Stimulated activated CD4-positive, alpha-beta T cell treated with anti-CD3 and anti-CD28 coated beads, Interleukin-4, amount 100 ng/mL, for 1 hour (primary cell): Measurements from ENCODE around the gene LAMC2.

Source experiments
- DNase-seq: peaks from one replicate; pipeline ENCODE4 v3.0.0-alpha.2; 2020

Gene LAMC2

DNA sequence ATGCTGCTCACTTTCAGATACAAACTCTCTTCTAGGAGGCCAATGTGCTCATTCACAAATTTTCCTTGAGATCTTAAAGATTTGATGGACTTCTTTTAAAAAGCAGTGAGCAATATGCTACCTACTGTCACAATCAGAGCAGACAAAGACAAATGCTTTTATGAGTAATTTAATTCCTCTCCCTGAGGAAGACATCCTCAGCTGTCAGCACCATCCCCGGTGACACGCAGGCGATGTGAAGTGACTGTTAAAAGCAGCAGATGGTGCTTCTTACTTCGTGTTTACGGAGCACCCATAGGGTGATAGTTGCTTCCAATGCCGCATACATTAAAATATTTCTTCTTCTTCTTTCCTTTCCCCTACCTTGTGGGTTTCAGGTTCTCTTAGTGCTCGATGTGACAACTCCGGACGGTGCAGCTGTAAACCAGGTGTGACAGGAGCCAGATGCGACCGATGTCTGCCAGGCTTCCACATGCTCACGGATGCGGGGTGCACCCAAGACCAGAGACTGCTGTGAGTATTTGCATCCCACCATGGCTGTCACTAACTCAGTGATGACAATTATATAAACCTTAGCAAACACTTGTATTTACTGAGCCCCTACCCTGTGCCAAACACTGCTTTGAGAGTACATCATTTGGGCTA lies 29.1 kb downstream of the LAMC2 start:
- no peak for DNase-seq

DNA sequence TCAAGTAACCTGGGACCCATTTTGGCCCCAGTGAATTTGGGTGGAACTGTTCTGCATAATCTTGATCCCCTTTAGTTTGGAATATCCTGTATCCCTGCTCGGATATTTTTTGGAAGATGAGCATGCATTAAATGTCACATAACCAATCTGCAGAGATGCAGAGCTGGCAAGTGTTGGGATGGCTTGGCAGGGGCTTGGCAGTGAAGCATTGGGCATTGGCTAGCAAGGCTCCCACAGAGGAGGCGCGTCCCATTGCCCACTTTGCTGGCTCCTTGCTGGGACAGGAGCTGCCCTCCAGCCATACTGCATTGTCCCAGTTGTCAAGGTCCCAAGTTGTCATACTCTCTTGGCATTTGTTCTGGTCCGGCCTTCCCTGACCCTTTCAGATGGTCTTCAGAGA lies 29.9 kb downstream of the LAMC2 start:
- DNase-seq, result no peak

DNA sequence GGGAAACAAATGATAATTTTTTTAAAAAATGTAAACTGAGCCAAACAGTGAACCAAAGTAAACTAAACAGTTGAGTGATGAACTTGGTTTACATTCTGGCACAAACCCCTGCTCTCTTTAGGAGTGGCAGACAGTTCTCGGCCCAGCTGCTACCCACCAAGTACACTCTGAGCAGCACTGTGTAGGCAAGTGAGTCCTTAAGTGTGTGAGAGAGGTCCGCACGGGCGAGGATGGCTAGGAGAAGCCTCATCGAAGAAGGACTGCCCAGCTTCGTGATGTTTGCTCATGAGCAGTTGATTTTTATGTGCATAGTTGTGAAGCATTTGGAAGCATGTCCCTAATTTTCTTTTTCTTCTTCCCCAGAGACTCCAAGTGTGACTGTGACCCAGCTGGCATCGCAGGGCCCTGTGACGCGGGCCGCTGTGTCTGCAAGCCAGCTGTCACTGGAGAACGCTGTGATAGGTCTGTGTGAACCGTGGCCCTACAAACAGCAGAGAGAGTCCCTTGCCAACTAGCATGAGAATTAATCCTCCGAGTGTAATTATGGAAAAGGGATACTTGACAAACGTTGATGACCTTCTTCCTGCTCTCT lies 32.1 kb downstream of the LAMC2 start:
- DNase-seq, result no peak

DNA sequence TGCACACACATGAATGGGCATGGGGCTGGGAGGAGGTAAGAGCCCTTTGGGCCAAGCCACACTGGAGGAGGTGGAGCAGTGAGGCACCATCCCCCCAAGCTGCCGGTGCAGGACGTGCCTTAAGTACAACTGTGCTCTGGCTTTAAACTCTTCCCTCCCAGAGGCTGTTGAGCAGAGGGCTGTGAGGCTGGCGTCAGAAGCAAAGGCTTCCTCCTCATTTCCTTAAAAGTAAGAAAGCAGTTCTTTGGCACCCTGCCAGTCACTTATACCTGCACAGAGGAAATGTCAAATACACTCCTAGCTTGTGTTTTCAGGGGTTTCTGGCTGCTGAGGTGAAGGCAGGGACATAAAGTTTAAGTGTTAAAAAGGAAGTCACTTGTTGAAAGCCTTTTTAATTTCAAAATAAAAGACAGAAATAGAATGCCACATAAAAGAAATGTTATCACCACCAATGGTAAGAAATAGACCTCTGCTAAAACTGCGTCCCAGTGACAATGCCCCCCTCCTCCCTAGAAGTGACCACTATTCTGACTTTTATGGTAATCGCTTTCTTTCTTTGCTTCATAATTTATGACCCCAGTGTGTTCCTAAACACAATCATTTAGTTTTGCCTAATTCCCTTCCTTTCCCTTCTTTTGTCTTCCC lies 33.0 kb downstream of the LAMC2 start:
- peak; percentile 7 for DNase-seq

DNA sequence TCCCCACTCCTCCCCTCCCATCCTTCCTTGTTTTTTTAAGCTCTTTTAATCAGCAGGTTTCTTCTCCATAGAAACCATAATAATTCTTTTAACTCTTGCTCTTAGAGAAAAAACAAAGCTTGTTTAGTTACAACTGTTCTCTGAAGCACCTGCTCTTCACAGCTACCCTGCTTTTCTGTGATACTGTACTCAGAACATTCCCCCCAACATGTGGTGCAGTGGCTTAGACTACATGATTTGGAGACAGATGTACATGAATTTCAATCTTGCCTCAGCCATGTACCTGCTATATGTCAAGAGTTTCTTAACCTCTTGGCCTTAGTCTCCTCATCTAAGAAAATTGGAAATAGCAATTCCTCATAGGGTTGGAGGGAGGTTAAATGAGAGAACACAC lies 33.5 kb downstream of the LAMC2 start:
- no peak for DNase-seq

DNA sequence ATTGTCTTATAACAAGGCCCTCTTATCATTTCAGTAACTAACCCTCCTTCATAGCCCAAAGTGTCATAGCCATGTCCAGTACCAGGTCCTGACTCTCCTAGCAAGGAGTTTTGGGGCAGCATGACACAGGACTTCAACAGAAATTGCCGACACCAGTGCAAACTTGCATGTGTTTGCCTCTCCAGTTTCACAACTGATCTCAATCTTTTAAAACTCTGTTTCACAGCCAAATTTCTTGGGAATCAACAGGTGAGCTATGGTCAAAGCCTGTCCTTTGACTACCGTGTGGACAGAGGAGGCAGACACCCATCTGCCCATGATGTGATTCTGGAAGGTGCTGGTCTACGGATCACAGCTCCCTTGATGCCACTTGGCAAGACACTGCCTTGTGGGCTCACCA lies 36.8 kb downstream of the LAMC2 start:
- DNase-seq, result no peak

DNA sequence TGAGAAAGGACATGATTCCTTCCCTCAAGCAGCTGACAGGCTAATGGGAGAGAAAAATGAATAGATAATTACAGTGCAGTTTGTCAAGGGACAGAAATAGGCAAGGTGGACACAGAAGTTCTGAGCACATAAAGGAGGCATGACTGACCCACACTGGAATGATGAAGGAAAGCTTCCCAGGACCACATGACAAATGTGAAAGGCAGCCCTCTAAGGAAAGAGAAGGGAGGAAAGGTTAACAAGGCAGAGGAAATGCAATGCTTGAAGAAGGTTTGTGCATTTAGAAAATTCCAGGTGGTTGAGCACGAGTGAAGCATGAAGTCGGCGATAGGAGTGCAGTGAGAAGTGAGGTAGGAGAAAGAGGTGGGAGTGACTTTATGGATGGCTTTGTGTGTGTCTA lies 37.4 kb downstream of the LAMC2 start:
- DNase-seq, result no peak

DNA sequence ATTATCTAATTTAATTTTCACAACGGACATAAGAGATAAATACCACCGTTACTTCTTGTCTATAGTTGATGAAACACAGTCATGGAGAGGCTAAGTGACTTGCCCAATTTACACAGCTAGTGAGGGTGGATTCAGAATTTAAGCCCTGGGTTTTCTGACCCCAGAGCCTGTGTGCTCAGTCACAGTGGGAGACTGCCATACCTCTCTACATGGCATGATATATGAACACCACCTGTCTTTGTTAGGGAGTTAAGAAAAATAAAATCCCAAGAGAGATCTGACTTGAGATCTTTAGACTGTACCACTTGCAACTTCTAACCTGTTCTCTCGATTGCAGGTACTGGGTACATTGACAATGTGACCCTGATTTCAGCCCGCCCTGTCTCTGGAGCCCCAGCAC lies 40.3 kb downstream of the LAMC2 start:
- no peak for DNase-seq

DNA sequence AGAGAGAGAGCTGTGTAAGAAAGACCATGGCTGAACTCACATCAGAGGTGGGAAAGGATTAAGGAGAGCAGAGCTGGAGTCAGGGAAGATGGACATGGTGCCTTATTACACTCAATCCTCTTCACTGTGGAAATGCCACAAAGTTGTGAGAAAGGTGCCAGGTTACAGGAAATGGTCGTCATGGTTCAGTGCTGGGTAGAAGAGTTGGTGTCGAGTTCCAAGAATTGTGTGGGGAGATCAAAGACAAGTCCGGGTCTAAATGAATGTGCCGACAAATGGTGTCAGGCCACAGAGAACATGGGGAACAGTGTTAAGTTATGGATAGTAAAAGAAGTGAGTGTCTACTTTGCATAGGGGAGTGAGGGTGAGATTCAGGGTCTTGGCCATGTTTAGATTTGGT lies 40.9 kb downstream of the LAMC2 start:
- DNase-seq, result no peak

DNA sequence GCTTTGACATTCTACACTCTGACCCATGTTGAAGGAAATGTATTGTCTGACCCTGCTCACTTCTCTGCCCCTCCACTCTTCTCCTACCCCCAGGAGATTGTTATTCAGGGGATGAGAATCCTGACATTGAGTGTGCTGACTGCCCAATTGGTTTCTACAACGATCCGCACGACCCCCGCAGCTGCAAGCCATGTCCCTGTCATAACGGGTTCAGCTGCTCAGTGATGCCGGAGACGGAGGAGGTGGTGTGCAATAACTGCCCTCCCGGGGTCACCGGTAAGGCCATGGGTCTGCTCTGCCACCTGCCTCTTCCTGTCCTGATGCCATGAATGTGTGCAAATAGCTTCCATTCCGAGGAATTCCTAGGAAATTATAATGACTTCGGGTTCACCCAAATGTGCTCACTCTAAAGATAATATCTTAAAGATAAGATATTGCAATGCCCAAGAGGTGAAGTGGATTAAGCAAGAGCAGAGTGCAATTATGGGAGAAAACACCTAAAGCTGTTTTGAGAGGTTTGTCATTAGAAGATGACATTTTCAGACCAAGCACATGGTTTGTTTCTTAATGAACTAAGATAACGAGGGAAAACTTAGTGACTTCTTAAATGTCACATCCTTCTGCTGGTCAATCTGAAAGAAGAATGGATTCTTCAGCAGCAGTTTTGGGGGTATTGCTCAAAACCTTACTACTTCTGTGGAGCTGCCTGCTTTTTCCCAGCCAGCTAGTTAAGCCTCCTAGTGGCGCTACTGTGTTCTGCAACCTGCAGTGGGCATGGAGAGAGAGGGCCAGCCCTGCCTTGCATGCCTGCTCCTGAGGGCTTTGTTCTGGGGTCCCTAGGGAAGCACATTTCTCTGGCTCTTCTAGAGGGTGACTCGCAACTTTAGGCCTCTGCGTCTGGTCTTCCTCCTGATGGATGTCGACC lies 41.6 kb downstream of the LAMC2 start:
- DNase-seq, result peak; percentile 29

DNA sequence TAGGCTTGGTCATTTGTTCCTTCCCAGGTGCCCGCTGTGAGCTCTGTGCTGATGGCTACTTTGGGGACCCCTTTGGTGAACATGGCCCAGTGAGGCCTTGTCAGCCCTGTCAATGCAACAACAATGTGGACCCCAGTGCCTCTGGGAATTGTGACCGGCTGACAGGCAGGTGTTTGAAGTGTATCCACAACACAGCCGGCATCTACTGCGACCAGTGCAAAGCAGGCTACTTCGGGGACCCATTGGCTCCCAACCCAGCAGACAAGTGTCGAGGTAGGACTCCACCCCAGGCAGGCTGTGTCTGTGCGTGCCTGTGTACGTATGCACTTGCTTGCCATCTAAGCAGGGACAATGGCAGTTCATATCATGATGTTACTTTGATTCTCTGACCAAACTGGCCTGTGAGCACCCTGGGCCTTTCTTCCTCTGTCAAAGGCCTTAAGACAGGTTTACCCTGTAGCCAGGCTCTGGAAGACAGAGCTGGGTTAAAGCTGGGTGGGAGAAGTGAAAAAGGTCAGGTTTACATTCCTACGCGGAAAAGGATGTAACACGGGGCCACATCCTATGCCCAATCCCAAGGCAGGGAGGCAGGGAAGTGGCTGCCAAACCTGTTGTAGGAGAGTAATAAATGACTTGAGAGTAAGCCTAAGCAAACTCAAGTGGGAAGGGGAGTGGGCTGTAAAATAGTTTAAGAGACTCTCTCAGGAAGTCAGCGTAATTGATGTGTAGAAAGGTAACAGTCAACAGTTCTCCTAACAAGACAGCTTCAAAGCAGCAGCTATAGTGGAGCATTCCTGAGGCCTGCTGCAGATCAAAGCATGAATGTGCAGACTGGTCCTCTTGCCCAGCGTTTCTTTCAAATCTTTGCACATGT lies 42.5 kb downstream of the LAMC2 start:
- no peak for DNase-seq

DNA sequence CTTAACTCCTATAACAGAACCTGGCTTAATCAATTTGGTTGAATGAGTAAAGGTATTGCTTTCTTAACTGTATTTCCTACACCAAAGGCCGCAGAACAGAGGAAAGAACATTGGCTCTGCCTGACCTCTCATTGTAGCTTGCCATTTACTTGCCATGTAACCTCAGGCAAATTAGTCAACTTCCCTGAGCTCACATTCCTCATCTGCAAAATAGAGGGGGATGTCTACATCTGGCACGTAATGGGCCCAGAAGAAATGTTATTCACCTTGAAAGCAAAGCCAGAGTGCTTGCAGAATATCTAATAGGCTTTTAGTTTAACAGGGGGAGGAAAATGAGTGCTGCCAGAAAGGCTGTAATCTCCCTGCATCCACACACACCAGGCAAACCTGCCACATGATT lies 44.3 kb downstream of the LAMC2 start:
- DNase-seq, result no peak

DNA sequence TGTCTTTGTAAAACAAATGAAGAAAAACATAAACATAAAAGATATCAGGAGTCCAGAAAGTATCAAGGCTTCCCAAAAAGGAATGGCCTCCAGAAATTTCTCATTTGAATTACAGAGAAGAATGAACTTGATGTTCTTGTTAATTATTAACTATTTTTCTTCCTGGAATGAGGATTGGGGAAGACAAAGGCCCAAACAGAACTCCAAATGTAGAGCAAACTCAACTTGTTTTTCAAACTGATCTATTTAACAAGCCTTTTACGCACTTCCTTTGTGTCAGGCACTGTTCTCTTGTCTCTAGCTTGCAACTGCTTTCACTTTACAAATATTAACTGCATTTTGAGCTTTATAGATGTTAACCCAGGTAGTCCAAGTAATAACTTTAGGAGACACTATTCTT lies 45.5 kb downstream of the LAMC2 start:
- no peak for DNase-seq

DNA sequence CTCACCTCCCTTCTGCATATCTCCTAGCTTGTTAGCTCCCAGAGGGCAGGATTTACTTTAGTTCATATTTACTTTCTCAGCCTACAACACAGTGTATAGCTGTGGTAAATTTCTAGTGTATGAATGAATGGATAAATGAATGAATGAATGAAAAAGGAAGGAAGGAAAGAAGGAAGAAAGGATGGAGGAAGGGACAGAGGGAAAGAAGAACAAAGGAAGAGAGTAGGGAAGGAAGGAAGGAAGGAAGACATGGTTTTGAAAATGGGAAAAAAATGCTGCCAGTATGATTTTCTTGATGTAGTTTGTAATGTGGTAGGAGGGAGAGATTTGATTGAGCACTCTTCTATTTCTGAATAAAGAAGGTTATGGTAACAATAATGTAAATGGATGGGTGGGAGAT lies 47.0 kb downstream of the LAMC2 start:
- DNase-seq, result no peak

DNA sequence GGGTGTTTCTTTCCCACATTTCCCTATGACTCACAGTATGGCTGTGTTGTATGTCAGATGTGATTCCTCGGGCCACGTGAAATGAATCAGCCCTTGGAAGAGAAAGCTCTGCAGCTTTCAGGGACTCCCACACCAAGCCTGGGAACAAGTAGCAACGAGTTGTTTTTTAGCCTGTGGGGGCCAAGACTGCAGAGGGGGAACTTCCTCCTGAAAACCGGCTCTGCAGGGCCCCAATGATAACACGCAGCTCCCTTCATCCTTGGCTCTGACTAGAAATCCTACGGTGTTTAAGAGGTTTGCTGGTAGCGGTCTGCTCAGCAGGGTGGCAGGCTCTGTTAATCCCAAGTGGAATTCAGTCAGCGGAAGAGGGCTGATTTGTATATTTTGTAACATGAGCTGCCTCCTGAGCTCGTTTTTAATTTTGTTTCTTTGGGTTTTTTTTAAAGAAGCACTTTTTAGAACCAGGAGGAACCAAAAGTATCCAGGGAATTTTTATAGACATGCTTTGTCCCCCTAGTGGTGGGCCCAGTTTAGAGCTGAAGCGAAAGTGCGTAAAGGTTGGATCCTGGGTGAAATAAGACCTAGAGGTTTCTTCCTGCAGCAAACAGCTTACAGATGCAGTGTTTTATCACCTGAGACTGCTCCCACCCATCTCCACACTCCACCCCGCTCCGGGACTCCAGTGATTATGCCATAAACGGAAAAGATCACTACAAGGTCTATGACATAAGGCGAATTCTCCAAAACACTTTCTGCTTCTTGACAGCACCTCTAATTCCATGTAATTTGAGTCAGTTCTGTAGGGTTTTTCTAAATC lies 48.8 kb downstream of the LAMC2 start:
- no peak for DNase-seq

DNA sequence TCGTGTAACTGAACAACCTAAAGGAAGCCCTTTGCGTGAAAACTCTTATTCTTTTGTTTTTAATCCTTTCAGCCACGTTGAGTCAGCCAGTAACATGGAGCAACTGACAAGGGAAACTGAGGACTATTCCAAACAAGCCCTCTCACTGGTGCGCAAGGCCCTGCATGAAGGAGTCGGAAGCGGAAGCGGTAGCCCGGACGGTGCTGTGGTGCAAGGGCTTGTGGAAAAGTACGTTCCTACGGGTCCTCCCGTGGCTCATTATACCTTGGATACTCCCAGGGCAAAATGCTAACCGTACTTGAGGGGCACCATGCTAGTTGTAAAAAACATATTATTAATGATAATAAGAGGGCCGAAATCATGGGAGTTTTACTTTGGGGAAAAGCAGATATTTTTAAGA lies 49.4 kb downstream of the LAMC2 start:
- DNase-seq, result no peak

DNA sequence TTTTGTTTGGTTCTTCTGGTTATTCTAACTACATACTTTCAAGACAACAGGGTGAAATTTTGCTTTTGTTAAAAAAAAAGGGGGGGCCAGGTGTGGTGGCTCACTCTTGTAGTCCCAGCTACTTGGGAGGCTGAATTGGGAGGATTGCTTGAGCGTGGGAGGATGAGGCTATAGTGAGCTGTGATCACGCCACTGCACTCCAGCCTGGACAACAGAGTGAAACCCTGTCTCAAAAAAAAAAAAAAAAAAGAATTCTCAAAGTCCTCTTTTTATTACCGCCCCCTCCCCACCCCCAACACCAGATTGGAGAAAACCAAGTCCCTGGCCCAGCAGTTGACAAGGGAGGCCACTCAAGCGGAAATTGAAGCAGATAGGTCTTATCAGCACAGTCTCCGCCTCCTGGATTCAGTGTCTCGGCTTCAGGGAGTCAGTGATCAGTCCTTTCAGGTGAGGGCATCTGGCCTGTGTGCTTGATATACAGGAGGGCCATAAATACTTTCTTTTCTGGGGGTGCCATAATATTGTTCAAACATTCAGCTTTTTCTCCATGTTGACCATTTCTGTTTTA lies 50.2 kb downstream of the LAMC2 start:
- no peak for DNase-seq

DNA sequence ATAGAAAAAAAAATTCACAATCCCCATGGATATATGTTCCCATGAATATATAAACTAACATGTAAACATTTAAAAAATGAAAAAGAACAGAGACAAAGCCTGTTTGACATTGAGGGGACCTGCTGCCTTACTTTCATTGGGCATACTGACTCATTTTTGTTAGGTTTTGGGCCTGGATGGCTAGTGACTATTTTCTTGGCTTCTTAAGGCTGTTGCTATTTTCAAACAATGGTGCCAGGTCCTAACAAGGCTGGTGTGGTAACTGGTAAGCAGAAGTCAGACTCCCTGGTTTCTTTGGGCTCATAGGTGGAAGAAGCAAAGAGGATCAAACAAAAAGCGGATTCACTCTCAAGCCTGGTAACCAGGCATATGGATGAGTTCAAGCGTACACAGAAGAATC lies 51.0 kb downstream of the LAMC2 start:
- no peak for DNase-seq

DNA sequence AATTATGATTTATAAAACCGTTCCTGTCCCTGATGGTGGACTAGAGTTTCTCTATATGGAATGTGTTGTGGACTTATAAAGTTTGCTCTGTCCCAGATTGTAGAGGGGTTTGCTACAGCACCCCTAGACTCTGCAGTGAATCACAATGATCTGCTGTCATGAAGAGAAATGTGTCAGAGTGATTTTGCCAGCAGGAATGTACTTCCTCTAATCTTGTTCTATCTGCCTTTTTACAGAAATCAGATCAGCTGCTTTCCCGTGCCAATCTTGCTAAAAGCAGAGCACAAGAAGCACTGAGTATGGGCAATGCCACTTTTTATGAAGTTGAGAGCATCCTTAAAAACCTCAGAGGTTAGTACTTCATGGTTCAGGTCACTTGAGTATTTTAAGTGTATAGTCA lies 52.0 kb downstream of the LAMC2 start:
- DNase-seq, result no peak

DNA sequence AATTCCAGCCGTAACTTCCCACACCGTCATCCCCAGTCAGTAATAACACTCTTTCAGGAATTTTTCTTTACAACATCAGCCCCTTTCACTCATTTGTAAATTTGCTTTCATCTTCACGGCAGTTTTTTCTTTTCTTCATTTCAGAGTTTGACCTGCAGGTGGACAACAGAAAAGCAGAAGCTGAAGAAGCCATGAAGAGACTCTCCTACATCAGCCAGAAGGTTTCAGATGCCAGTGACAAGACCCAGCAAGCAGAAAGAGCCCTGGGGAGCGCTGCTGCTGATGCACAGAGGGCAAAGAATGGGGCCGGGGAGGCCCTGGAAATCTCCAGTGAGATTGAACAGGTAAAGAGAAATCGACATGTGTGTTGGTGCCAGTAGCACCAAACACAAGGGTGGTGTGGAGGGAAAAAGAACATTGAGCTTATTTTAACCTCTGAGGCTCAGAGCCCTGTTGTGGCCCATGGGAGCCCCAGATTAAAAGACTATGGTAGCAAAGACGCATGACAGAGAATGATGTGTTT lies 53.2 kb downstream of the LAMC2 start:
- no peak for DNase-seq
